Smooth muscle cell (in vitro differentiated cells): ENCODE data around the gene TMEM117. TPM values are rescaled to one million over a fixed set of nuclear protein-coding genes. Genes with fewer than 3 reads are reported as not detected.
"Not testable (repeated sequence)": the region's sequence is repeated elsewhere in the genome, so short reads cannot be mapped to it uniquely, and the experiment has no call there.

Source experiments
- DNase-seq: peaks from one replicate; lab custom pipeline; 2025; ENCODE audit not compliant: unreplicated experiment; lab: John Stamatoyannopoulos, UW
- H2AFZ ChIP-seq: fragments of 200-600 bp; sonication (generic); 2 replicates; pipeline ENCODE4 v1.6.0; 2016; ENCODE audit warnings: antibody characterized with exemption, low read depth, mild to moderate bottlenecking
- H3F3A ChIP-seq: fragments of 200-600 bp; sonication (generic); 2 replicates; pipeline ENCODE4 v1.6.0; 2017; ENCODE audit warnings: antibody characterized with exemption, low read depth
- H3K27ac ChIP-seq: fragments of 200-600 bp; sonication (generic); 2 replicates; pipeline ENCODE4 v1.5.1; 2016; ENCODE audit warnings: low read depth, mild to moderate bottlenecking
- H3K27me3 ChIP-seq: fragments of 200-600 bp; sonication (generic); 2 replicates; pipeline ENCODE4 v1.6.1; 2016; ENCODE audit warnings: low read depth, mild to moderate bottlenecking
- H3K36me3 ChIP-seq: fragments of 200-600 bp; sonication (generic); 2 replicates; pipeline ENCODE4 v1.5.1; 2016; ENCODE audit warnings: low read depth
- H3K4me1 ChIP-seq: fragments of 200-600 bp; sonication (generic); 2 replicates; pipeline ENCODE4 v1.5.1; 2016; ENCODE audit warnings: low read depth
- H3K4me2 ChIP-seq: fragments of 200-600 bp; sonication (generic); 2 replicates; pipeline ENCODE4 v1.6.0; 2016; ENCODE audit warnings: mild to moderate bottlenecking
- H3K4me3 ChIP-seq: fragments of 200-600 bp; sonication (generic); 2 replicates; pipeline ENCODE4 v1.5.1; 2016; ENCODE audit warnings: mild to moderate bottlenecking
- H3K79me2 ChIP-seq: fragments of 200-600 bp; sonication (generic); 2 replicates; pipeline ENCODE4 v1.6.0; 2016; ENCODE audit warnings: low read depth, mild to moderate bottlenecking
- H3K9ac ChIP-seq: fragments of 200-600 bp; sonication (generic); 2 replicates; pipeline ENCODE4 v1.6.0; 2016; ENCODE audit warnings: low read depth
- H3K9me3 ChIP-seq: fragments of 200-600 bp; sonication (generic); replicated peaks from 2 replicates; pipeline ENCODE4 v1.5.1; 2016; ENCODE audit warnings: low read depth
- H4K20me1 ChIP-seq: fragments of 200-600 bp; sonication (generic); 2 replicates; pipeline ENCODE4 v1.6.0; 2016; ENCODE audit warnings: low read depth
- CTCF ChIP-seq: fragments of 200-600 bp; sonication (generic); IDR thresholded peaks from 2 replicates; pipeline ENCODE4 v1.5.1; 2017; ENCODE audit warnings: borderline replicate concordance, mild to moderate bottlenecking, antibody characterized with exemption; ENCODE audit not compliant: insufficient read depth, poor library complexity, severe bottlenecking
- WGBS: methylation state at CpG from one replicate; pipeline ENCODE4 v1.1.7; 2016; ENCODE audit warnings: low lambda C conversion rate; 5-methylcytosine and 5-hydroxymethylcytosine counted together
- polyA plus RNA-seq: library from polyadenylated mRNA; unstranded; fragments of >200 nt; fragmentation: Nextera tagmentation; extraction: Ambion mirVana; gene quantifications from 2 replicates; pipeline ENCODE4 v1.2.1, GENCODE V29; 2016
- total RNA-seq: library from RNA; depleted of rRNA; stranded (reverse); fragments of >200 nt; gene quantifications from 2 replicates; pipeline ENCODE4 v1.2.3, GENCODE V29; 2014

The TMEM117 gene
- total and polyA plus RNA-seq, 2 experiments from 2014 or later: 13.0 to 38.9 TPM

GRCh38 chr12:43869184-43869583 is 33.3 kb downstream of the TMEM117 start:
- Histone ChIP-seq H3K9ac (no peak overlapping the region), H3K27me3 (no peaks in the 10 kb centered on the region), H3F3A (no peaks in the 10 kb centered on the region), H3K4me2 (no peak overlapping the region), H3K79me2 (no peaks in the 10 kb centered on the region), H4K20me1 (no peaks in the 10 kb centered on the region), H3K9me3 (no peaks in the 10 kb centered on the region), H3K4me3 (no peak overlapping the region), H3K27ac (no peak overlapping the region), H3K36me3 (no peaks in the 10 kb centered on the region), H2AFZ (no peak overlapping the region), H3K4me1 (no peaks in the 10 kb centered on the region)
- no peak for DNase-seq
- TF ChIP-seq CTCF: no peak
- 87% methylated on average over 1 of the region's 1 CpG for WGBS

- H3K4me2 ChIP-seq, H3K9me3 ChIP-seq, H3K79me2 ChIP-seq, H3K27ac ChIP-seq, H3K36me3 ChIP-seq, H3K27me3 ChIP-seq, DNase-seq, H3K4me3 ChIP-seq, H3F3A ChIP-seq, H2AFZ ChIP-seq, H4K20me1 ChIP-seq, H3K4me1 ChIP-seq, H3K9ac ChIP-seq: not testable (repeated sequence)
These were observed 33.9 kb downstream of the TMEM117 start for GRCh38 chr12:43869765-43870164.

- H4K20me1 ChIP-seq, H3K4me1 ChIP-seq, H3F3A ChIP-seq, H3K36me3 ChIP-seq, H3K9ac ChIP-seq, DNase-seq, H3K27ac ChIP-seq, H2AFZ ChIP-seq, H3K4me3 ChIP-seq, H3K79me2 ChIP-seq, H3K4me2 ChIP-seq, H3K27me3 ChIP-seq, H3K9me3 ChIP-seq: not testable (repeated sequence)
- 94% methylated on average over 2 of the region's 2 CpGs for WGBS
These were observed 35.4 kb downstream of the TMEM117 start for GRCh38 chr12:43871258-43871657.

- WGBS: 93% methylated on average over 2 of the region's 2 CpGs
- no peaks in the 10 kb centered on the region for H3K4me1 ChIP-seq
- no peaks in the 10 kb centered on the region for H3K36me3 ChIP-seq
- no peaks in the 10 kb centered on the region for H4K20me1 ChIP-seq
- no peak for TF ChIP-seq CTCF
- no peak overlapping the region for H3K4me2 ChIP-seq
- no peaks in the 10 kb centered on the region for H3K79me2 ChIP-seq
- H3K27me3 ChIP-seq: no peaks in the 10 kb centered on the region
- no peak for DNase-seq
- no peaks in the 10 kb centered on the region for H3F3A ChIP-seq
- H3K9me3 ChIP-seq: no peaks in the 10 kb centered on the region
- H3K4me3 ChIP-seq: no peak overlapping the region
- H2AFZ ChIP-seq: no peak overlapping the region
- H3K27ac ChIP-seq: no peak overlapping the region
- H3K9ac ChIP-seq: no peak overlapping the region
These were observed 36.5 kb downstream of the TMEM117 start for GRCh38 chr12:43872396-43872795.

DNA sequence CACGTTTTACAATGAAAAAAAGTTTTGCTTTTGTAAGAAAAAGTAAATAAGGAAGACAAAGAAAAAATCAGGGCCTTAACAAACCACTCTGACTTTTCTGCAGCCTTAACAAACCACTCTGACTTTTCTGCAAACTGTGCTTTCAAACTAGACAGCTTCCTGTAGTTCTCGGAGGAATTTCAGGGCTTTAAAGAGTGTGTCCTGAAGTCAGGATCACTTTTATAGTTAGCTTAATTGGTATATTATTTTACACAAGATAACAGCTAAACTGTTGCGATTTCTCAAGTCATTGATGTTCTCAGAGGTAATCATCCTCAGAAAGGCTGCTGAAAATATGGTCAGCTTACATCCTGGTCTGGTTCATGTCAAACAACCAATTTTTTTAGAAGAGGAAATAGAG is 42.2 kb downstream of the TMEM117 start:
- H2AFZ ChIP-seq: no peak overlapping the region
- 41% methylated on average over 3 of the region's 3 CpGs for WGBS

More for the DNA sequence above, 42.2 kb downstream of the TMEM117 start:
- Histone ChIP-seq H3K4me1 (no peaks in the 10 kb centered on the region), H3K9me3 (no peaks in the 10 kb centered on the region), H3K27me3 (no peaks in the 10 kb centered on the region), H3K27ac (no peak overlapping the region), H3K79me2 (no peaks in the 10 kb centered on the region), H3K4me2 (no peak overlapping the region), H3K36me3 (no peaks in the 10 kb centered on the region), H3F3A (peaks cover 4% of the 10 kb centered on the region), H3K4me3 (no peak overlapping the region), H3K9ac (no peak overlapping the region), H4K20me1 (no peaks in the 10 kb centered on the region)
- TF ChIP-seq CTCF: no peak
- no peak for DNase-seq
